K562 (cell line): ENCODE measurements around the gene PDE6B. TPM values are rescaled to one million over a fixed set of nuclear protein-coding genes. Genes with fewer than 3 reads are reported as not detected.

ENCODE experiments used
- ASH1L ChIP-seq: fragments of 450-650 bp; IDR thresholded peaks from 2 replicates; pipeline ENCODE4 v1.6.1; 2018; ENCODE audit warnings: borderline replicate concordance, mild to moderate bottlenecking, low read depth; ENCODE audit not compliant: partially characterized antibody
- BCL6 ChIP-seq: fragments of 250-450 bp; sonication (Bioruptor Pico); IDR thresholded peaks from 2 replicates; pipeline ENCODE4 v1.4.0; 2020
- E2F8 ChIP-seq: fragments of 450-650 bp; IDR thresholded peaks from 2 replicates; pipeline ENCODE4 v1.7.1; 2018; ENCODE audit warnings: mild to moderate bottlenecking, low read depth; ENCODE audit not compliant: partially characterized antibody
- ELK1 ChIP-seq: sonication (generic); formaldehyde crosslinking; IDR thresholded peaks from 2 replicates; pipeline ENCODE4 v1.8.1; 2022; ENCODE audit warnings: missing genetic modification reagents
- FIP1L1 ChIP-seq: fragments of 200-400 bp; formaldehyde crosslinking; IDR thresholded peaks from 2 replicates; pipeline ENCODE4 v1.6.1; 2018; ENCODE audit warnings: mild to moderate bottlenecking, low read depth, low read length; ENCODE audit not compliant: poor library complexity, severe bottlenecking
- IRF1 ChIP-seq: sonication (generic); formaldehyde crosslinking; IDR thresholded peaks from 2 replicates; pipeline ENCODE4 v1.8.0; 2022; ENCODE audit warnings: missing genetic modification reagents, mild to moderate bottlenecking, borderline replicate concordance
- MEF2A ChIP-seq: IDR thresholded peaks from 2 replicates; pipeline ENCODE4 v1.6.1; 2011; ENCODE audit warnings: low read depth, mild to moderate bottlenecking, low read length, moderate library complexity; ENCODE audit not compliant: control insufficient read depth
- MXD1 ChIP-seq: fragments of 250-450 bp; sonication (Bioruptor Pico); IDR thresholded peaks from 2 replicates; pipeline ENCODE4 v1.8.0; 2021; ENCODE audit warnings: borderline replicate concordance, mild to moderate bottlenecking, moderate library complexity; ENCODE audit not compliant: poor library complexity, severe bottlenecking
- POLR2G ChIP-seq: fragments of 200-400 bp; formaldehyde crosslinking; IDR thresholded peaks from 2 replicates; pipeline ENCODE4 v1.6.1; 2017; ENCODE audit warnings: low read depth, mild to moderate bottlenecking, antibody characterized with exemption, low read length, moderate library complexity
- ZHX1 ChIP-seq: fragments of 150-350 bp; conservative IDR thresholded peaks from 2 replicates; pipeline ENCODE4 v1.6.1; 2014; ENCODE audit warnings: low read length
- ZNF436 ChIP-seq: fragments of 250-450, 450-650 bp; sonication (Bioruptor Pico); formaldehyde crosslinking; IDR thresholded peaks from 2 replicates; pipeline ENCODE4 v1.7.0; 2020; ENCODE audit warnings: mild to moderate bottlenecking
- ZNF445 ChIP-seq: fragments of 250-450 bp; sonication (Bioruptor Pico); IDR thresholded peaks from 2 replicates; pipeline ENCODE4 v1.4.0; 2020; ENCODE audit warnings: low read depth, mild to moderate bottlenecking, moderate library complexity
- ZNF584 ChIP-seq: fragments of 200-800 bp; sonication (Bioruptor generic); IDR thresholded peaks from 2 replicates; pipeline ENCODE4 v1.6.1; 2016; ENCODE audit warnings: low read depth, mild to moderate bottlenecking, missing genetic modification characterization, missing compliant biosample characterization
- ZSCAN29 ChIP-seq: fragments of 450-650 bp; IDR thresholded peaks from 2 replicates; pipeline ENCODE4 v1.6.1; 2017
- polyA plus RNA-seq, 8 experiments: library from polyadenylated mRNA; depleted of rRNA in 4 of 8; stranded (reverse) in 5 of 8; unstranded in 3 of 8; fragments of >200 nt; fragmentation: Nextera tagmentation in 2 of 8; fragmentation: Illumina TruSeq in 1 of 8; extraction: Ambion mirVana in 2 of 8; extraction: Trizol in 1 of 8; gene quantifications; 2 replicates each; pipeline versions ENCODE4 v1.2.1 to v1.2.3, GENCODE V29; 2011 to 2014; ENCODE audit warnings: inconsistent platforms in 1 of 8, missing spikeins in 1 of 8
- total RNA-seq, 7 experiments: library from RNA; depleted of rRNA in 6 of 7; stranded (reverse); fragments of >200 nt in 6 of 7; fragmentation: Illumina TruSeq in 2 of 7; extraction: Trizol in 2 of 7; gene quantifications; 2 replicates each; pipeline versions ENCODE4 v1.2.1 to v1.2.3, GENCODE V29; 2011 to 2021; ENCODE audit warnings: low replicate concordance in 1 of 7

PDE6B gene
- total and polyA plus RNA-seq, 9 of the 15 experiments (the other 6 are each of a cell fraction or from before 2014, with no cell fraction given): 0.04 TPM; not detected in 8

GRCh38 chr4:675980-676870 lies 50.9 kb downstream of the PDE6B start (continued):
- no peak for TF ChIP-seq ZHX1
- TF ChIP-seq ZNF445 (CRISPR knock-in tag): no peak
- TF ChIP-seq MXD1 (CRISPR knock-in tag): no peak
- no peak for TF ChIP-seq IRF1 (CRISPR knock-in tag)
- TF ChIP-seq POLR2G: peak; percentile 51; the same call in 1 of the 2 replicates
- TF ChIP-seq MEF2A: peak; percentile 54; the same call in 1 of the 2 replicates
- TF ChIP-seq ZNF584 (CRISPR knock-in tag): no peak
- TF ChIP-seq FIP1L1: no peak
- no peak for TF ChIP-seq BCL6 (CRISPR knock-in tag)
- no peak for TF ChIP-seq ZNF436
- TF ChIP-seq E2F8: no peak
- no peak for TF ChIP-seq ASH1L
- no peak for TF ChIP-seq ELK1 (CRISPR knock-in tag)
- TF ChIP-seq ZSCAN29: no peak
